Activated naive CD4-positive, alpha-beta T cell treated with anti-CD3 and anti-CD28 coated beads, Interleukin-2, amount 50 U/mL, for 16 hours (primary cell): ENCODE results near the gene ZAP70.

Source experiments
- DNase-seq: peaks from one replicate; pipeline ENCODE4 v3.0.0-alpha.2; 2020

Gene ZAP70

GRCh38 chr2:97735161-97735561, 21.8 kb downstream of the ZAP70 start:
- DNase-seq: no peak

GRCh38 chr2:97736185-97736584, 22.8 kb downstream of the ZAP70 start:
- DNase-seq: no peak

DNA sequence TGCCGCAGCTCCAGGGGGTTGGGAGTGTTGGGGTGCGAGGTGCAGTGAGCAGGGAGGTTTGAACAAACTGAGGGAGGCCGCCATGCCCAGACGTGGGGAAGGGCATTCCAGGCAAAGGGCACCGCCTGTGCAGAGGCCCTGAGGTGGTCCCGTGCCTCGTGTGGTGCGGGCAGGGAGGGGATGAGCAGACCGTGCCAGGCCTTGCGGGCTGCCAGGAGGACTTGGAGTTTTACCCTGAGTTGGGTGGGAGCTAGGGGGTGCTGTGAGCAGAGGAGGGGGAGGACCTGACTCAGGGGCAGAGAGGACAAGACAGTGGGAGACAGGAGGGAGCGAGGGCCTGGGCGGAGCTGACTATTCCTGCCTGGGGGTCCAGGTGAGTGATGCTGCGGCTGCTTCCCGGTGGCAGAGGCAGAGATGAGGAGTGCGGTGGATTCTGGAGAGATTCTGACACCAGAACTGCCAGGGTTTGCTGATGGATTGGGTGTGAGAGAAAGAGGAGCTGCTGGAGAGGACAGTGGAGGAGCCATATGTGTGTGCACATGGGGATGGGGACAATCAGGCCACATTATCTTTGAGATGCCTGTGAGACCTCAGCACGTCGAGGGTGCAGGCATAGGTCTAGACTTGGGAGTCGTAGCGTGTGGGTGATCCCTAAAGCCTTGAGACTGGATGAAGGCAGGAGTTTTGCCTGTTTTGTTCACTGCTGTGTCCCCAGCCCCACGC, 23.4 kb downstream of the ZAP70 start:
- DNase-seq: no peak

DNA sequence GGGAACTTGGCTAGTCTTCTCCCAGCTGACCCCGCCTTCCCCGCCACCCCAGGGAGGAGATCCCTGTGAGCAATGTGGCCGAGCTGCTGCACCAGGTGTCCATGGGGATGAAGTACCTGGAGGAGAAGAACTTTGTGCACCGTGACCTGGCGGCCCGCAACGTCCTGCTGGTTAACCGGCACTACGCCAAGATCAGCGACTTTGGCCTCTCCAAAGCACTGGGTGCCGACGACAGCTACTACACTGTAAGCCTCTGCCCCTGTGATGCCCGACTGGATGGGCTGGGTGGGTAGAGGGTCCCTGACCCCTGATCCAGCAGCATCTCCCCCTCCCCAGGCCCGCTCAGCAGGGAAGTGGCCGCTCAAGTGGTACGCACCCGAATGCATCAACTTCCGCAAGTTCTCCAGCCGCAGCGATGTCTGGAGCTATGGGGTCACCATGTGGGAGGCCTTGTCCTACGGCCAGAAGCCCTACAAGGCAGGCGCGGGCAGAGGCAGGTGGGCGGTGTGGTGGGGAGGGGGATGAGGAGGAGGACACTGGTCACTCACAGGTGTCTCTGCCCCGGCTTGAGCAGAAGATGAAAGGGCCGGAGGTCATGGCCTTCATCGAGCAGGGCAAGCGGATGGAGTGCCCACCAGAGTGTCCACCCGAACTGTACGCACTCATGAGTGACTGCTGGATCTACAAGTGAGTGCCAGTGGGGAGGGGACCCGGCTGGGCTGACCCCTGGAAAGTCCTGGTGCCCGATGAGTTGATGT, 24.2 kb downstream of the ZAP70 start:
- no peak for DNase-seq

- no peak for DNase-seq
Measured at GRCh38 chr2:97738179-97739019, 25.0 kb downstream of the ZAP70 start.

DNA sequence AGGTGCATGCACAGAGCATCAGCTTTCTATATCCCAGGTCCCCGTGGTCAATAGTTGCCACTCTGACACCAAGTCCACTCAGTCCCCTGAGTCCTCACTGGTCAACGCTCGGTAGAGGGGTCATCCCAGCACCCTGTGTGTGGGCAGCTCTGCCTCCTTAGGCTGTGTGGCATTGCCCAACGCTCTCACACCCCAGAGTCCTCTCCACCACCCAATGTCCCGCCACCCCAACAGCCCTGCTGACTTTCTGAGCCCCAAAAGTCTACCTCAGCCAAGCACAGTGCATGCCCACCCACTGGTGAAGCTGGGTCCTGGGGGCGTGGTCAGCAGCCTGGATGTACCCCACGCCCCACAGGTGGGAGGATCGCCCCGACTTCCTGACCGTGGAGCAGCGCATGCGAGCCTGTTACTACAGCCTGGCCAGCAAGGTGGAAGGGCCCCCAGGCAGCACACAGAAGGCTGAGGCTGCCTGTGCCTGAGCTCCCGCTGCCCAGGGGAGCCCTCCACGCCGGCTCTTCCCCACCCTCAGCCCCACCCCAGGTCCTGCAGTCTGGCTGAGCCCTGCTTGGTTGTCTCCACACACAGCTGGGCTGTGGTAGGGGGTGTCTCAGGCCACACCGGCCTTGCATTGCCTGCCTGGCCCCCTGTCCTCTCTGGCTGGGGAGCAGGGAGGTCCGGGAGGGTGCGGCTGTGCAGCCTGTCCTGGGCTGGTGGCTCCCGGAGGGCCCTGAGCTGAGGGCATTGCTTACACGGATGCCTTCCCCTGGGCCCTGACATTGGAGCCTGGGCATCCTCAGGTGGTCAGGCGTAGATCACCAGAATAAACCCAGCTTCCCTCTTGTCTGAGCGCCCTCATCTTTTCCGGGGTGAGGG, 25.9 kb downstream of the ZAP70 start:
- no peak for DNase-seq

- DNase-seq: no peak
Measured at GRCh38 chr2:97739893-97740245, 26.5 kb downstream of the ZAP70 start.

DNA sequence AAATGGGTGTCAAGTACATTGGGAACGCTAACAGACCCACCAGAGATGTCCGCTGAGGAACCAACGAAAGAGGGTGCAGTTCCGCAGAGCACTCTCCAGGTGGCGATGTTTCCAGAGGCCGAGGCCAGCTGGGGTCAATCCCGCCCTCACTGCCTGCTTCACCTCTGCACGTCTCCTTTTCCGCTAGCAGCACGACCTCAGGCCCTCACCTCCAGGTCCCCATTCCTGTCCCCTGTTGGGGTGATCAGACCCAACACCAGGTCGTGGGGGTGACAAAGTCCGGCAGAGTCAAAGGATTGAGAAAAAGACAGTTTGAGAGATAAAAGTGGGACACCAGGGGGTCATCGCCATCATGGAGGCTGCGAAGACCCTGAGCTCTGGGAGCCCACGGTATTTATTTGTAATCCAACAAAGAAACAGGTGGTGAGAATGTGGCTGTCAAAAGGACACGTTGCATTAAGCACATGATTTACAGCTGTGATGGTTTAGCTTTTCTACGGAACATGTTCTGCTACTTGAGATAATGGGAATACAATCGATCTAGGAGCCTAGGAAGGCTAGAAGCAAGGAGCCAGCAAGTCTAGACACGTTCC, 27.3 kb downstream of the ZAP70 start:
- peak; percentile 35 for DNase-seq

DNA sequence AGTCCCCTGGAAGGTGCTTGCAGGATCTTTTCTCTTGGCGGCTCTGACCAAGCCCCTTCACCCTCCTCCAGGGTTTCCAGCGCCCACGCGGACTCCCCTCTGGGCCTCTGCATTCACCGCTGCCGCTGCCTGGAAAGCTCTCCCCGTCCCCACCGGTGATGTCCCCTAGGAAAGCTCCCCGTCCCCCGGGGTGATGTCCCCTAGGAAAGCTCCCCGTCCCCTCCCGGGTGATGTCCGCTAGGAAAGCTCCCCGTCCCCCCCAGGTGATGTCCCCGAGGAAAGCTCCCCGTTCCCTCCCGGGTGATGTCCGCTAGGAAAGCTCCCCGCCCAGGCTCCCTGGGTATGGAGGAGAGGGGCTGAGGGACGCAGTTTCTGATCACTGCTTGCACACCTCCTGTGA, 27.9 kb downstream of the ZAP70 start:
- no peak for DNase-seq

- DNase-seq: no peak
Measured at GRCh38 chr2:97741686-97742085, 28.3 kb downstream of the ZAP70 start.

GRCh38 chr2:97742381-97742847, 29.0 kb downstream of the ZAP70 start:
- DNase-seq: no peak

DNA sequence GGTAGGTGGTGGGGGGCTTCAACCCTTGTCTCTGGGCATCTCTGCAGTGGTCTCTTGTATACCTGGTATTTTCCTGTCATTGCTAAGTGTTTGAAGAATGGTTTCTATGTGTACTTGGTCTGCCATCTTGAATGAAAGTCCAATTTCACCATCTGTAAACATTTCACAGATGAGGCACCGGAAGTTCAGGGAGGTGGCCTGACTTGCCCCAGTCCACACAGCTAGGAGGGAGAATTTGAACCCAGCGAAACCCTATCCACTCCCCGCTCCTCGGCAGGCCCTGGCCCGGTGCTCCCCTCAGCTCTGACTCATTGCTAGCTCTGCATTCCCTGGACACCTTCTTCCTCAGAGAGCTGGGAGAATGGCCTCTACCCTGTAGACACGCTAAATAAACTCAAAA, 30.5 kb downstream of the ZAP70 start:
- DNase-seq: no peak

DNA sequence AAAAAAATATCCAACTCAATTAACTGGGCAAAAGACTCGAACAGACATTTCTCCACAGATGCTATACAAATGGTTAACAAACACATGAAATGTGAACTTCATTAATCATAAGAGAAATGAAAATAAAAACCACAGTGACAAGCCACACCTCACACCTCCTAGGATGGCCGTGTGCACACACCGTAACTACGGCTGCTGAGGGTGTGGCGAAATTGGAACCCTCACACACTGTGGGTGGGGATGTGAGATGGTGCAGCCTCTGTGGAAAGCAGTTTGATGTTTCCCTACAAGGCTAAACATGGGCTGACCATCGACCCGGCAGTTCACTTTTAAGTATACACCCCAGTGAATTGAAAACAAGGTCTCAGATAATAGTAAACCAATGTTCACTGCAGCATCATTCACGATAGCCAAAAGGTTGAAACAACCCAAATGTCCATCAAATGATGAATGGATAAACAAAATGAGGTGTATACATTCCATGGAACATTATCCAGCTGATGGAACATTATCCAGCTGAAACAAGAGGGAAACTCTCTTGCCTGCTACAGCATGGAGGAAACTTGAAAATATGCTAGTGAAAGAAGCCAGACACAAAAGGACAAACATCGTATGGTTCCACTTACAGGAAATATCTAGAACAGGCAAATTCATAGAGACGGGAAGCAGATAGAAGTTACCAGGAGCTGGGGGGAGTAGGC, 32.2 kb downstream of the ZAP70 start:
- DNase-seq: peak; percentile 46

- no peak for DNase-seq
Measured at GRCh38 chr2:97747285-97747684, 33.9 kb downstream of the ZAP70 start.

DNA sequence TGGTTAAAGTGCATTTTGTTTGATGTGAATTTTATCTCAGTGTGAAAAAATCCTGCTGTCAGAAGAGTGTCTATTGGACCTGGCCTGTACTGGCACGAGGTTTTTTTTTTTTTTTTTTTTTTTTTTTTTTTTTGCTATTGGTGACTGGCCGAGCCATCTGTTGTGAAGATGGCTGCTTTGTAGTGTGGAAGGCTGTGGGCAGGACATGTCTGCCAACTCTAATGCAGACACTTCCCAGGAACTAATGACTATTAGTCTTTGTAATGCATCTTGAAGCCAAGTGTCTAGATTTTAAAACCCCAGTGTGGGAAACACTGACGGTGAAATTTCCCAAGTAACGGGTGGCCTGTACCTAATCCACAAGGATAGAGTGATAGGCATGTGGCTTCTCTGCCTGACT, 34.3 kb downstream of the ZAP70 start:
- DNase-seq: no peak

DNA sequence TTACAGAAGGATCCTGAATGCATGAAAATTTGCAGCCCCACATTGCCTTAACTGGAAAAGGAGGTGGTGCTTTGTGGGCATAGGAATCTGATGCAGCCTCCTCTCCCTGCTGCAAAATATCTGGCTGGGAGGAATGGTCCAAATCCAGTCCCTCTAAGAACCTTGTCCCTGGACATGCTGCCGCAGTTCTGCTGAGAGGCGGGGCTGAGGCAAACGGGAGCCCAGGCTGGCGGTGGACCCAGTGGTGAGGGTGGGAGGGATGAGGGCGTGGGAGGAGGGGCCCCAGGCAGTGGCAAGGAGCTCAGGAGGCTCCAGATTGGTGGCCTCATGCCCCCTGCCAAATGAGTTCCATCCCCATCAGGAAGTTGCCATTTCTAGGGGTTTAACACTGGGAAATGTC, 36.2 kb downstream of the ZAP70 start:
- no peak for DNase-seq

GRCh38 chr2:97750017-97750416, 36.6 kb downstream of the ZAP70 start:
- no peak for DNase-seq

- DNase-seq: no peak
Measured at GRCh38 chr2:97751752-97752151, 38.4 kb downstream of the ZAP70 start.

DNA sequence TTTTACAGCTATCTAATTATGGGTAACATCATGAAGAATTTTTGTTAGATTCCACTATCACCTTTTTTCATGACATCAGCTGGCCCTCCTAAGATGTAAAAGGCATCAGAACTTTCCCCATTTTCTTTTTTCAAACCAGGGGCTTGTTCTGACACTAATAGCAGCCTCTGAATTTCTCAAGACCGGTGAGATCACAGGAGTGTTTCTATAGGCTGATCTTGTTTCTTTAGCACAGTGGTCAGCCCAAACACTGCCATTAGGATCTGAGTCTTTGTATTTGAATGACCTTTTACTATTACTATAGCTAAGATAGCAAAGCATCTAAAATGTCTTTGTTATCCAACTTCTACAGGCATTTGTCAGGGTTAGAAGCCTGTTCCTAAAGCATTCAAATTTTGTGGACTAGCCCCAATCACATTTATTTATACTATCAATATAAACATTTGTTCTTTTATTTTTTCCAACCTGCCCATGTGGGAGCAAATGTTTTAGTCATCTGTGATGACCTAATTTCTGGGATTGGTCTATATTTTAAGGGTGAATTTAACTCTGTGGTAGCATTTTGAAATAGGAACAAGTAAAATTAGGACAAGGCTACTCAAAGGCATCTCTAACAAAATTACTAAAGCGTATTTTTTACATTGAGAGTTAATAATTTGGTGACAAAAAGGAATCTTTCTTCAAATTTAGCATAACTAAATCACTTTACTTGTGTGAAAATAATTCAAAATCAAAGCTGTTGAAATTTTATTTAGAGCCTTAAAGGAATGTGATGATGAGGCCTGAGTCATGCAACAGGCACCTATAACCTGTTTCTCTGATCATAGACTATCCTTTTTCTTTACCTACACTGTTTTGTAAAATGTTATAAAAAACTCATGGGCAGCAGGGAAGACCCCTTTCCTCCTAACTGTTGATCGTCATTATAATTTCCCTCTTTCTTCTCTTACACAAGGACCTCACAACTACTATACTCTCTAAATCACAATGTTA, 39.3 kb downstream of the ZAP70 start:
- no peak for DNase-seq

DNA sequence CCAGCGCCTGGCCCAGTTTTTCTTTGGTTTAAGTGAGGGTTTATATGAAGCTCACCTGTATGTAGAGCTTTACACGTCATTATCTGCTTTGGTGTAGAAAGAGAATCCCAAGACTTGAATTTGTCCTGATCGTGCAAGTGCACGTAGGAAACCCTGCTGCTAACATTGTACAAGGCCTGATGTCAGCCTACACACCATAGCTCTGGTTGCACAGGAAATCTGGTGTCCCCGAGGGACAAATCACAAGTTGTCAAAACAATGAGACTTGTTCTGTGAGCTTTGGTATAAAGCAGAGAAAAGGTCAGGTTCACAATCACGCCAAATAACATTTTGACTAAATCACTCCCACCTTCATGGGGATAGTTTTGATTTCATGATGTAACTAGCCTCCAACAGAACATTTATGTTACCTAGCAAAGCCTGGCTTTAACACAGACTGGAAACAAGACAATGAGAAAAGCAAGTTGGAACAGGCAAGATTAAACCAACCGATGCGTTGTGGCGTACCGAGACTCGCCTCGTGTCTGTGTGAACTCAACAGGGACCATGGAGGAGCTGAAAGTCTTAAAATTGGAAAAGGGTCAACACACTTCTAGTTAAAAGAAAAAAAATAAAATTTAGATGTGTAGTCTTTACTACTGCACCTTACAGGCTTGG, 41.4 kb downstream of the ZAP70 start:
- no peak for DNase-seq
